Pulmonary artery endothelial cell (primary cell): Measurements from ENCODE around the gene FYB1. TPM values are rescaled to one million over a fixed set of nuclear protein-coding genes. Genes with fewer than 3 reads are reported as not detected.
"Not testable (repeated sequence)": the region's sequence is repeated elsewhere in the genome, so short reads cannot be mapped to it uniquely, and the experiment has no call there.

Source experiments
- DNase-seq: peaks from one replicate; pipeline ENCODE4 v3.0.0-alpha.2; 2011; ENCODE audit warnings: low read depth, low spot score
- total RNA-seq: library from RNA; depleted of rRNA; stranded (reverse); fragments of >200 nt; gene quantifications from 2 replicates; pipeline ENCODE4 v1.2.3, GENCODE V29; 2014

The FYB1 gene
- total RNA-seq, 1 donor from 2014 or later = 0.13 TPM

DNA sequence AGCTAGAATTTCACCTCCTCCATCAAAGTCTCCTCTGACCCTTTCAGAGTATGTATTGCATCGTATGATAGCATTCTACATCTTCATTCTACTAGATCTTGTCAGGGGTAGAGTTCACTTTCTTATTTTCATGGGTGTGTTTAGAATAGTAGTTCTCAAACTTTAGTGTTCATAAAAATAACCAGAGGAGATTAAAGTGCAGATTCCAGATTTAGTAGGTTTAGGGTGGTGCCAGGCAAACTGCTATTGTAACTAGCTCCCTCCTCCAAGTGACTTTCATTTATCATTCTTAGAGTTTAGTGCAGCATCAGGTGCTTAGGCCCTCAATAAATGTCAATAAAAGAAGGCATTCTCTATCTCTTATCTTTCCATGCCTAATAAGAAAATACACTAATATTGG lies 7.2 kb upstream of the FYB1 start:
- no peak for DNase-seq

DNA sequence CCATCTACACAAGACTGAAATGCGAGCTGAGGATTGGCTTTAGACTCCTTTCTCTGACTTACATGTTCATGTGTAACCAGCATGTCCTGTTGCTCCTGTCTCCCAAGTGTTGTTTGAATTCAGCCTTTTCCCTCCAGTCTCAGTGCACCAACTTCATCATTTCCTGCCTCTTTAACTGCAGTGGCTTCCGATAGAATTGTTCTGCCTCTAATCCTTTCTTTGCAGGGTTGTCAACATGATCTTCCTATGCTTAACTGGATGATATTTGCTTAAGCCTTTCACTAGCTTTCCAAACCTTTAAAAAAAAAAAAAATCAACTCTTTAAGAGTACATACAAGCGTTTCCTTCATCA lies 6.7 kb upstream of the FYB1 start:
- no peak for DNase-seq

DNA sequence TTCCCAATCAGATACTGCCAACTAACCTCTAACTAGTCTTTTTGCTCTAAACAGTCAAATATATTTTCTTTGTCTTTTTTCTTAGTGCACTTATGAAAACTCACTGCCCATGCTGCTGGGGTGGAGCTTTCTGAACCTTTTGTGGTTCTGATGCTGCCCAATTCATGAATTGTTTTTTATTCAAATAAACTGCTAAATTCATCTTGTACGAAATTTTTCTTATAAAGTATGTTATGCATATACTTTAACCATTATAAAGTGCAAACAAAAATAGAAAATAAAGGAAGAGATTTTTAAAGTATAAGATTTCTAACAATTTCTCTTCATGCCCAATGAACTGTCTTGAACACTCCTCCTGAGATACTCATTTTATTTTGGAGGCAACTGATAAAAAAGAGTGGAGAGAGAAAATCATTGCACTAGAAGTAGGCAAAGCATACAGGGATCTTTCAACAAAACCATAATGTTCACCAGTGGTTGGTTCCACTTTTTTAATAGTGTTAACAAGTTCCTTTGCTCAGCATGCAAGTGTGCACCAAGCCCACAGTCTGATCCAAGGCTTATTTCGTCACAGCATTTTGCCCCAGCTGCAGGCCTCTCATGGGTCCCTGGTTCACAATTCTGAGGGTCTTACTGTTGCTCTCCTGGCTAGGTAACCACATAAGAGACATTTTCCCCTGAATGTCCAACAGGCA lies 6.2 kb upstream of the FYB1 start:
- DNase-seq = no peak

DNA sequence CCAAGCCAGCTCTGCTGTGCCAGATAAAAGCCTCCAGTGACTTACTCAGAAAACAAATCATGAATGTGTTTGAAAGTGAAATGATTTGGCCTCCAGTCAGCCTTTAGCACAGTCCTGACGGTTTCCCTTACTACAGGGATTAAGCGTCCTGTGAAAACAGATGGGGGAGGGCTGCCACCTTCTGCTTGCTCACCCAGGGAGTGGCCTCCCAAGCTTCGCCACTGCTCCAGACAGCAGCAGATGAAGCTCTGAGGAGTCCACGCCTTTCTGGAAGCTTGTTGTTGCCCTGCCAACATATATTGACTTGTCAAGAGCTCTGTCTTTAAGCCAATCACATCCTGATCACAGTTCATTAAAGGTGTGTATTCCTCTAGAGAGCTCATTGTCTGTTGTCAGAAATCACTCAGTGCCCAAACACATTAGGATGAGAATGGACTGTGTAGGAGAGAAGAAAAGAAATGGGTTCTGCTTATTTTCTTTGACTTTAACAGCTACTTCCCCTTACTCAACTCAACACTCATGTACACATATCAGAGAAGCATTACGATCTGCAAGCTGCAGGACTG lies 4.9 kb upstream of the FYB1 start:
- no peak for DNase-seq

DNA sequence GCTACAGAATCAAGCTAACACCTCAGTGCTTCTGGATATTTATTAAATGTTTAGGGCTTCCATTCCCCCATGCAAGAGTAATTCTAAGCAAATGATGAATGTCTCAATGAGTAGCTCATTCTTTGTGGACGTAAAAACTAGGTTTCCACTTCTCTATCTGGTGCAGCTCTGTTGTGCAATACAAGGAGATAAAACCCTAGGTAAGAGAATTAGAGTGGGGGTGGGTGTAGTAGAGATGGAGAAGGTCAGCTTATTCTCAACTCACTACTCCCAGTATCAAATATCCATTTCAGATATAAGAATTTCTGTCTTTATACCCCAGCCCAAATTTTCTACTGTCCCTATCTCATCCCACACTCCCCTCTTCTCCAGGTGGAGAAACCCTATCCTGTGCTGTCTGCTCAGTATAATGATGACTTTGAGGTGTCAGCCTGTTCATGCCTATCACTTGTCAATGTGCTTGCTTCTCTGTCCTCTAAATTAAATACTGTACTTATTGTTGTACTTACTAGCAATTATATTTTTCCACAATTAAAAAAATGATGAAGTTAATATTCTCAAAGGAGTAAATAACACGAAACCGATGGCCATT lies 4.3 kb upstream of the FYB1 start:
- DNase-seq = no peak

DNA sequence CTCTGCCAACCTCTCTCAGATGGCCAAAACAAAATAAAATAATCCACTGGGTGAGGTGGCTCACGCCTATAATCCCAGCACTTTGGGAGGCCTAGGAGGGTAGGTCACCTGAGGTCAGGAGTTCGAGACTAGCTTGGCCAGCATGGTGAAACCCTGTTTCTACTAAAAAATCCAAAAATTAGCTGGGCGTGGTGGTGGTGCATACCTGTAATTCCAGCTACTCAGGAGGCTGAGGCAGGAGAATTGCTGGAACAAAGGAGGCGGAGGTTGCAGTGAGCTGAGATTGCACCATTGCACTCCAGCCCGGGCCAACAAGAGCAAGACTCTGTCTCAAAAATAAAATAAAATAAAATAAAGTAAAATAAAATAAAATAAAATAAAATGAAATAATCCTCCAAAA lies 2.3 kb upstream of the FYB1 start:
- not testable (repeated sequence) for DNase-seq

DNA sequence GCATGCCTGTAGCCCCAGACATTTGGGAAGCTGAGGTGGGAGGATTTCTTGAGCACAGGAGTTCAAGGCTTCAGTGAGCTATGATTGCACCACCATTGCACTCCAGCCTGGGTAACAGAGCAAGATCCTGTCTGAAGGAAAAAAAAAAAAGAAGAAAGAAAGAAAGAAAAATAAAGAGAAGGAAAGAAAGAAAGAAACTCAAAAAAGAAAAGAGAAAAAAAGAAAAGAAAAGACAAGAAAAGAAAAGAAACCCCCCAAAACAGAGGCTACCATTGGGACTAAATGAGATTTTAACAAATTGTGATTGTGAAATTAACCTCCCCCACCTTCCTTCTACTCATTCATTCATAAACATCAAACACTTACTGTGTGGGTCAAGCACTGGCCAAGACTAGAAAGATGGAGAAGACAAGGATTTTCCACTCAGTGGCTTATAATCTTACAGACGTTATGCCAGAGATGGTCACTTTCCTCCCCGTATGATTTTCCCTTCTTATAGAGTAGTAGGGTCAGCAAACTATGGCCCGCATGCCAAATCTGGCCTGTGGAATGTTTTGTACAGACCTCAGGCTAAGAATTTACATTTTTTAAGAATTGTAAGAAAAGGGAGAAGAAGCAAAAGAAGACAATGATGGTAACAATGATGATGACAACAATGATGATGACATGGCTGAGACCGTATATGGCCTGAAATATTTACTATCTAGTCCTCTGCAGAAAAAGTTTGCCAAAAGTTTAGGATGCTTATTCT lies 1.1 kb upstream of the FYB1 start:
- no peak for DNase-seq

DNA sequence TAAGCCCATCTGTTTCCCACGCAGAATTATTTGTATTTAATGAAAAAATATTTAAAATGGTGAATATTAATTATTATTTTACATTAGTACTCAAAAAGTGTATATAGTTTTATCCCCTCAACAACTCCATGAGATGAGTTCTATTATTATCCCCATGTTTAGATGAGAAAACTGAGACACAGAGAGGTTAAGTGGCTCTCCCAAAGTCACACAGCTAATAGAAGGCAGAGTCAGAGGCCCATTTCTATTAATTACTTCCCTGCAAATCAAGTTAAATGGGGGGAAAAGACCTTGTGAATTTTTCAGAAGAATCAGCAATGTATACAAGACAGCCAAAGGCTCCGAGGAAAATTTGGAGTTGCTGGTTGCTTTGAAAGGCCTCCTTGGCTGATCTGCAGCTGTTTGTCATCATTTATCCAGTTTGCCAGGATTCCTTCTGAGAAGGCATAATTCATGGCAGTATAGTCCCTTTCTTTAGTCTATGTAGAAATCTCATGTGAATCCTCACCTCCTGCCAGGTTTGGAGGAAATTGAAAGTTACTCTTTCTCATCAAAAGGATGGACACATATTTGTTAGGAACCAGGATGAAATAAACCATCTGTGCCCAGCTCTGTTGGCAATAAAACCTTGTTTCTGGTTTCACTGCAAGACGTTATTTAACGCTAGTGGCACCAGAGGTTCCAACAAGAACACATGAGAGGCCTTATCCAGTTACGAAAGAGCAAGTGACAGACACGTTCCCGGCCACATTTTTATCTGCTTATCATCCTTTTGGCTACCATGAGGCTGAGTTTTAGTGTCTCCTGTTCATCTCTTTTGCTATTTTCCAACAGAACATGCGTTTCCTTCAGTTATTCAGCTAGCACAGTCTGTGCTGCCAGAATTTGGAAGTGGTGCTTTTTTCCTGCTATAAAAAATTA lies 621 bp downstream of the FYB1 start:
- DNase-seq = no peak

DNA sequence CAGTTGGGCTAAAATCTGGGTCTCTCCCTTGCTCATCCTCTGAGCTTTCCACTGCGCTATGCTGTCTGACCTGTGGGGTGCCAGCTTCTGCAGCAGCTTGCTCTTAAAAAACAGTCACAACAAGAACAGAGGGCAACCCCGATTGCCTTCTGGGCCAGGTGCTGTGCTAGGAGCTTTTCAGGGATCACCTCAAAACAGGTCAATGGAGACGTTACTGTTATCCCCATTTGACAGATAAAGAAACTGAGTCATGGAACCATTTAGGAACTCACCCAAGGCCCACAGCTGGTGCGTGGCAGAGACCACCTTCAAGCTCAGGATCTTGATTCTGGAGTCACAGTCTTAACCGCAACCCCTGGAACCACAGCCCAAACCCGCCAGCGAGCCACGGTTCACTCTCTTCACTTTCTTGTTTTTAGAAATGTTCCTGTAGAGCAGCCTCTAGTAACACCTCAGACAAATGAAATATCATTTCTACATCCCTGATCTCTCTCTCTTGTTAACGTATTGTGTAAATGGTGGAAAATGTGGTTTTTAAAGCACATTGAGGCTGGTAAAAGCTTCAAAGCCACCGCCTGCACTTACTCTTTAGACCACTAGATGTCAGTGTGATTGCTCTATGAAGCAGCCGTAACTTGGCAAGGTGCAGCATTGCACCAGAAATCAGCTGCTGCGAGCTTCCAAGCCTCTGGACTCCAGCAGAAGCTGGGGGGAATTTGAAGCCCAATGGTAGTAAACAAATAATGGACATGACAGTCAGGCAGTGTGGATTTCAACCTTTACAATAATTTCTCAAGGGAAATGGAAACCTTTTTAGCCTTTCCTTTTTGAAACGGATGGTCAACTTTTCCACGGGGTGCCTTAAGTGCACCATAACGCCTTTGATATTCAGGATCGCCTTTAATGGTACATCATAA lies 1.7 kb downstream of the FYB1 start:
- DNase-seq = peak; percentile 47

DNA sequence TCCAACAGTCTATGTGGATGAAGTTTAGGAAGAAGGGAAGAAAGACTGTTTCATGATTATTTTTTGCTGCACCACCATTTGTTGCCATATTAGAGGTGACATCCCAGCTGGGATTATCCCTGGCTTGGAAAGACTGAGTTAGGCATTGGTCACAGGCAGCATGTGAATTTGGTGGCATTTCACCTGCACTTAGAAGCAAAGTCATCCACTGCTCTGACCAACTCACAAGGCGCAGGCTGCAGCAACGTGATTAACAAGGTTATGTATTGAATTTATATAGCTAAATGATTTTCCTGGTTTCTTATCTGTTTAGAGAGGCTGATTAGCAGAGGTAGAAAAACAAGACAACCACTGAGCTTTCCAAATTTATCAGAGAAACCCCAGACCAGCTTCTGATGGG lies 2.7 kb downstream of the FYB1 start:
- DNase-seq = no peak

DNA sequence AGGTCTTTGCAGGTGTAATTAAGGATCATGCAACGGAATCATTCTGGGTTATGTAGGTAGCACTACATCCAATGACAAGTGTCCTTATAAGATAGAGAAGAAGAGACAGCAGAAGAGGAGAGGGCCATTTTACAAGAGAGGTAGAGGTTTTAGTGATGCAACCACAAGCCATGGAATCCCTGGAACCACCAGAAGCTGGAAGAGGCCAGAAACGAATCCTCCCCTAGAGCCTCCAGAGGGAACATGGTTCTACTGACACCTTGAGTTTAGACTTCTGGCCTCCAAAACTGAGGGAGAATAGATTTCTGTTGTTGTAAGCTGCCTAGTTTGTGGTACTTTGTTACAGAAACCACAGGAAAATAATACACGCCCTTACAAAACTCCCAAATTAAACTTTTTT lies 3.5 kb downstream of the FYB1 start:
- no peak for DNase-seq

DNA sequence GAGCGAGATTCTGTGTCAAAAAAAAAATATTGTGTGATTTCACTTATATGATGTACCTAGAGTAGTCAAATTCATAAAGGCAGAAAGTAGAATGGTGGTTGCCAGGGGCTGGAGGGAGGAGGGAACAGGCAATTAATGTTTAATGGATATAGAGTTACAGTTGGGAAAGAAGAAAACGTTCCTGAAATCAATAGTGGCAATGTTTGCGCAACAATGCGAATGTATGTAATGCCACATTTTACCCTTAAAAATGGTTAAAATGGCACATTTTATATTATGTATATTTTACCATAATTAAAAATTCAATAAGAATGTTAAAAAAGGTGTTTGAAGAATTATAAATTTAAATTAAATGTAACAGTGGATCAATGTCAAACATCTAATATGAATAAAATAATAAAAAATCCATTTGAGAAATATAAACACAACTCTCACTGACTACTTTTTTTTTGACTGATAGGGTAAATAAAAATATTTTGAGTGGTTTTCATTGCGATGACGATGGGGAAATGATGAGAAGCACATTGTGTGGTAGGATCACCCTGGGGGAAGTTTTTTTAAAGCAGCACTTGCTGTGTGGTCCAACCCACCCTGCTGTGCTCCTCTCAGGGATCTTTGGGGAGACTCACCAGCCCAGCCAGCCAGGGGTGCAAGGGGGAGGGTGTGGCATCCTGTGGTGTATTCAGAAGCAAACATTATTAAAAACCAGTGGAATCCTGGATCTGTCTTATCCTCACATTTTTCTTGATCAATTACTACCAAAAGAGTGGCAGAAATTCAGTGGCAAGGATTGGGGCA lies 4.3 kb downstream of the FYB1 start:
- DNase-seq = no peak

DNA sequence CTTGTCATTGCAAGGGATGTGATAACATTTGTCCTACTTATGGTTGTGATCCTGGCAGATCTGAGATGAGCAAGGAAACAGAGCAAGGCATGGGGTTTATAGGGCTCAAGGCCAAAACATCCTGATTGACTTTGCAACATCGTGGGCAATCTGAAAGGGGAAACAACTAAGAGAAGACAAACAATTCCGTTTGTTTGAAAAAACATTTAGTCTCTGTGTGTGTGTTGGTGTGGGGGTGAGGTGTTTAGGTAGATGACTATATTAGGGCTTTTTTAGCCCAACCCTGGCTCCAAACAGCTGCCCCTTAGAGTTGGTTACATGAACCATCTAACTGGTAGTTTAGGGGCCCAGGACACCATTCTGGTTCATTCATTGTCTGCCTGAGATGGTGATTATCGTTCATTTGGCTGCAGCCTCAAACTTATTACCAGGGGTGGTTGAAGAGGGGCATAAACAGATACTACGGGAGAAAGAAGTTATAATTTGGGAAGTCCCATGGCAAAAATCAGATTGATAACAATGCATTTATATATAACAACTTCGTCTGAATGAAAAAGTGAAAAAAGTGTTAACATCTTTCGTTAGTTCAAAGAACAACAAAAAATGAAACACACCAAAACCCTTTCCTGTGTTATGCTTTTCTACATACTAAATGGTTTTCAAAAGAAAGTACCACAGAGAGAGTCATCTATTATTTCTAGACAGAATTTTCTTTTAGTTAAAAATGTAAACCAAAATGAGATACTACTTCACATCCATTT lies 5.7 kb downstream of the FYB1 start:
- DNase-seq = no peak

DNA sequence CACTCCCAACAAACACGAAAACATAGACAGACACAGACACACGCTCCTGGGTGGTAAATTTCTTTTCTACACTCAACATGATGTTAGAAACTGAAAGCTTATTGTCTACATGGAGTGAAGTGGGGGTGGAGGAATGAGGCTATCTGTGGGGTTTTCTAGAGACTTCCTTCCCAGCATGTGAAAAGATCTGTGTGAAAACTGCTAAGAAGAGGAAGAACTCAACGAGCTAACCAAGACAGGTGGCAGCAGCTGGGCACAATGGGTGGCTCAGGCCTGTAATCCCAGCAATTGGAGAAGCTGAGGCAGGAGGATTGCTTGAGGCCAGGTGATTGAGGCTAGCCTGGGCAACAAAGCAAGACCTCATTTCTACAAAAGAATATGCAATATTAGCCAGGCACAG lies 7.6 kb downstream of the FYB1 start:
- DNase-seq = no peak

DNA sequence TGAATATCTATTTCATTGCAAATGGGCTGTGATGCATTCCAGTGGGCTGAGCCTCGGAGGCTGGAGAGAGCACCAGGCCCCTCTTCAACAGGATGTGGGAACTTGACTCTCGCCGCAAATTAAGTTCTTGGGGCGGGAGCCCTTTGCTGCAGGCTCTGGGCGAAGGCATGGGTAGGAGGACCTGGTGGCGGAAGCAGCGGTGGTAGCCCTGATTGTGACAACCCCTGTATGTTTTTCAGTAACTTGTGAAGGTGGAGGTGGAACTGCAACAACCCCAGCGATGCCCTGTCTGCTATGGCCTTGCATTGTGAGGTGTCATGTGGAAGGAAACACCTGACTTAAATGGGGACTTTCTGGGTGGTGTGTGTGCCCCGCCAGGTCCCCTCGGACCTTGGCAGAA lies 9.4 kb downstream of the FYB1 start:
- no peak for DNase-seq

DNA sequence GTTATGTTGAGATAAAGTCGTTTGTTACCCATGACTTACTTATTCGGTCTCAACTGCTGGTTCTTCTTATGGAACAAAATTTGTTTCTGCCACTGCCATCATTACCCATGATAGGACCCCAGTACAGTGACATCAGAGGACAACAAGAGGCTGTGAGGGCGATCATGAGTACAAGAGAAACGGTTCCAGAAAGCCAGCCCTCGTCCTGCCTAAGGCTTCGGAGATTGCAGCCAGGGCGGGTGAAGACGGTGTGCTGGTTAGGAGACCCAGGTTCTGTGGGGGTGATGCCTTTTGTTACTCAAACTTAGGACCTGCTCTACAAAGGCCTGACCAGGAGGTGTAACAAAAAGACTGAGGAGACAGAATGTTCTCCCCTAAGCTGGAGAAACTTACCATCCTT lies 10.9 kb downstream of the FYB1 start:
- DNase-seq = no peak

DNA sequence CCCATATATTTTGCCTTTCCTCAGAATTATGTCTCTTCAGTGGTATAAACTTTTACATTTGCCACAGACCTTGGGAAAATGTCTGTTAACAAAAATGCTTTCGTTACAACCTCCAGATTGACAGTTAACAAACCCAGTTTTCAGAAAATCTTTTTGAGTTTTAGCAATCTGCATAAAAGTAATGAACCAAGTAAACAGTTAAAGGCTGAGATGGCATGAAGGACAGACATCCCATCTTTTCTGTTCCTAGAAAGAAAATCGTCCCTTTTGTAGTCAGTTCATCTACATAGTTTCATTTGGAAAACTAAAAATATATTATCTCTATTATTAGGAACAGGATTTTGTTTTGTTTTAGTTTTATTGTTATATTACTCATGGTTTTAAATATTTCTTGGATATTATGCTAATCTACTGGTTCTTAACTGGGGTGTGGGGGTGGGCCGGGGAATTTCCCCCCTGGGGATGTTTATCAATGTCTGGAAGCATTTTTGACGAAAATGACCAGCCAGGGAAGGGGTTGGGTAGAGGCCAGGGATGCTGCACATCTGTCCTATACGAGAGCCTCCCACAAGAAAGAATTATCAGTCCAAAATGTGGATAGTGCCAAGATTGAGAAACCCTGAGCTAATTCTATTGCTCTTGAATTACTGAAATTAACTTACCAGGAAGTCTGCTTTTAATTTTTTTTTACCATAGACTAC lies 11.9 kb downstream of the FYB1 start:
- no peak for DNase-seq

DNA sequence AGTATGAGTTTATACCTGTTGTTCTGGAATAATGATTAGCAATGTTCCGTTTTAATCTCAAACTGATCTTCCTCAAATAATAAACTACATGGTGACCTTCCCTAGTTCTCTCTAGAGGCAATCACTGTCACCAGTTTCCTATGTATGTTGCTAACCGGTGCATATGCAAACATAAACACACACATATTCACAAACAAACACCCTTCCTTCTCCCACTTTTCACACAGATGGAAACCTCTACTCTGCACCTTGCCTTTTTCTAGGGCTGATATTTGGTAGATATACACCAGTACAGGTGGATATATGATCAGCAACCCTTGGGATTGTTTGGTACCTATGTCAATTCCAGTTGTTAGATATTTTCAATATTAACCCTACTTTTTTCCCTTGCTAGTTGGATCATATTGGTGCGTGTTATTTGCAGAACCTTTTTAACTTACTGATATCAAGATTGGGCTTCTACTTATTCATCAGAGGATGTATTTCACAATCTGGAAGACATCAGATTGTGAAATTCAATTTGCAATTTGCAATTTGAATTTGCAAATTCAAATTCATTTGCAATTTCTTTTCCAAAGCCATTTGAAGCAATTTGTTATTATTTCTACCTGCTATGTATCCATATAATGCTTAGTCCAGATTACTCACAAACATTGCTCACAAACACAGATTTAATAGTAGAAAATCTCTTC lies 12.6 kb downstream of the FYB1 start:
- no peak for DNase-seq
